NCI-H187 (cell line): ENCODE data around the gene ACSF2.

Experiments used
- DNase-seq, 2 experiments: peaks; one replicate each; lab custom pipeline; 2025; lab: John Stamatoyannopoulos, UW

Gene ACSF2

GRCh38 chr17:50499721-50500120 lies 73.7 kb downstream of the ACSF2 start:
- no peak for DNase-seq

- DNase-seq: no peak
Observed at GRCh38 chr17:50501054-50501453, 75.0 kb downstream of the ACSF2 start.

GRCh38 chr17:50502301-50502990 lies 76.4 kb downstream of the ACSF2 start:
- DNase-seq: no peak

- no peak for DNase-seq
Observed at GRCh38 chr17:50505591-50506130, 79.6 kb downstream of the ACSF2 start.

GRCh38 chr17:50506298-50506697 lies 80.3 kb downstream of the ACSF2 start:
- DNase-seq: no peak

GRCh38 chr17:50507871-50508572 lies 82.0 kb downstream of the ACSF2 start, which contains the start of gene MYCBPAP:
MYCBPAP (plus strand) TSS chr17:50508439; CDS start chr17:50508675, 236 bp downstream.
- DNase-seq: no peak

- no peak for DNase-seq
Observed at GRCh38 chr17:50508573-50509460, 82.8 kb downstream of the ACSF2 start.

- DNase-seq: no peak
Observed at GRCh38 chr17:50511058-50511457, 85.0 kb downstream of the ACSF2 start.

GRCh38 chr17:50513495-50513894 lies 87.5 kb downstream of the ACSF2 start:
- DNase-seq: no peak

- DNase-seq: no peak
Observed at GRCh38 chr17:50514388-50514787, 88.4 kb downstream of the ACSF2 start.

GRCh38 chr17:50514936-50515702 lies 89.1 kb downstream of the ACSF2 start:
- DNase-seq: no peak

GRCh38 chr17:50517011-50517410 lies 91.0 kb downstream of the ACSF2 start:
- DNase-seq: no peak

GRCh38 chr17:50517504-50518383 lies 91.7 kb downstream of the ACSF2 start:
- no peak for DNase-seq

GRCh38 chr17:50518384-50519023 lies 92.5 kb downstream of the ACSF2 start:
- DNase-seq: no peak

- DNase-seq: no peak
Observed at GRCh38 chr17:50519141-50519834, 93.3 kb downstream of the ACSF2 start.

- no peak for DNase-seq
Observed at GRCh38 chr17:50520483-50520882, 94.5 kb downstream of the ACSF2 start.

GRCh38 chr17:50521514-50521913 lies 95.5 kb downstream of the ACSF2 start:
- DNase-seq: no peak

GRCh38 chr17:50522766-50523165 lies 96.7 kb downstream of the ACSF2 start:
- DNase-seq: no peak

GRCh38 chr17:50523208-50523607 lies 97.2 kb downstream of the ACSF2 start:
- no peak for DNase-seq
